HG02981 (cell line): ENCODE results near the gene LFNG.

Source experiments
- ATAC-seq: cut with Tn5 transposase; IDR thresholded peaks from one replicate; pipeline ENCODE4 v1.9.1; 2021; ENCODE audit warnings: mild to moderate bottlenecking, moderate library complexity; ENCODE audit not compliant: unreplicated experiment

LFNG gene

GRCh38 chr7:2568521-2569223 is 49.1 kb downstream of the LFNG start:
- no peak for ATAC-seq

GRCh38 chr7:2569421-2569820 is 49.8 kb downstream of the LFNG start:
- no peak for ATAC-seq

- no peak for ATAC-seq
Observed at GRCh38 chr7:2570021-2570420, 50.4 kb downstream of the LFNG start.

GRCh38 chr7:2571409-2571808 is 51.8 kb downstream of the LFNG start:
- ATAC-seq, result no peak

- ATAC-seq, result no peak
Observed at GRCh38 chr7:2572101-2572842, 52.7 kb downstream of the LFNG start.

GRCh38 chr7:2573761-2574160 is 54.2 kb downstream of the LFNG start:
- no peak for ATAC-seq

- no peak for ATAC-seq
Observed at GRCh38 chr7:2575046-2575732, 55.6 kb downstream of the LFNG start.

- ATAC-seq, result no peak
Observed at GRCh38 chr7:2575733-2576340, 56.3 kb downstream of the LFNG start.

GRCh38 chr7:2576742-2577491 is 57.3 kb downstream of the LFNG start:
- no peak for ATAC-seq
